SK-N-SH treated with all-trans-retinoic acid at 6 μM for 48 hours (cell line): ENCODE measurements around the gene FRRS1.

Source experiments
- ATAC-seq: fragments of 200-7000 bp; cut with Tn5 transposase; 3 replicates; pipeline ENCODE4 v1.9.1; 2020; ENCODE audit warnings: mild to moderate bottlenecking, moderate library complexity
- ARNTL ChIP-seq: fragments of 450-650 bp; formaldehyde crosslinking; IDR thresholded peaks from 2 replicates; pipeline ENCODE4 v1.5.0; 2020; ENCODE audit warnings: low read depth, mild to moderate bottlenecking, moderate library complexity, borderline replicate concordance
- CSDC2 ChIP-seq: fragments of 250-450 bp; sonication (Bioruptor Pico); IDR thresholded peaks from 2 replicates; pipeline ENCODE4 v1.5.0; 2020; ENCODE audit warnings: mild to moderate bottlenecking, moderate library complexity
- OSR1 ChIP-seq: fragments of 250-450 bp; sonication (Bioruptor Pico); IDR thresholded peaks from 2 replicates; pipeline ENCODE4 v1.8.0; 2022; ENCODE audit warnings: moderate library complexity, mild to moderate bottlenecking, inconsistent platforms
- POU6F1 ChIP-seq: fragments of 250-450 bp; sonication (Bioruptor Pico); IDR thresholded peaks from 2 replicates; pipeline ENCODE4 v1.8.0; 2021; ENCODE audit warnings: low read depth, mild to moderate bottlenecking, moderate library complexity, borderline replicate concordance
- PPARA ChIP-seq: fragments of 250-450 bp; sonication (Bioruptor Pico); IDR thresholded peaks from 2 replicates; pipeline ENCODE4 v1.5.0; 2020; ENCODE audit warnings: mild to moderate bottlenecking, borderline replicate concordance
- RARB ChIP-seq: fragments of 250-450 bp; sonication (Bioruptor Pico); IDR thresholded peaks from 2 replicates; pipeline ENCODE4 v1.8.0; 2021; ENCODE audit warnings: mild to moderate bottlenecking, moderate library complexity
- SNAI2 ChIP-seq: fragments of 250-450 bp; sonication (Bioruptor Pico); IDR thresholded peaks from 2 replicates; pipeline ENCODE4 v1.5.0; 2020; ENCODE audit warnings: mild to moderate bottlenecking, moderate library complexity
- TCF4 ChIP-seq: fragments of 250-450 bp; sonication (Bioruptor Pico); IDR thresholded peaks from 2 replicates; pipeline ENCODE4 v1.8.0; 2021; ENCODE audit warnings: mild to moderate bottlenecking, moderate library complexity, borderline replicate concordance
- TOX ChIP-seq: fragments of 250-450 bp; sonication (Bioruptor Pico); IDR thresholded peaks from 2 replicates; pipeline ENCODE4 v1.8.0; 2021; ENCODE audit warnings: mild to moderate bottlenecking, moderate library complexity, borderline replicate concordance
- ZC3H10 ChIP-seq: fragments of 250-450 bp; sonication (Bioruptor Pico); IDR thresholded peaks from 2 replicates; pipeline ENCODE4 v1.5.1; 2021; ENCODE audit warnings: mild to moderate bottlenecking, moderate library complexity
- ZFP30 ChIP-seq: fragments of 450-650 bp; formaldehyde crosslinking; IDR thresholded peaks from 2 replicates; pipeline ENCODE4 v1.5.0; 2022; ENCODE audit warnings: mild to moderate bottlenecking, moderate library complexity
- ZNF565 ChIP-seq: fragments of 450-650 bp; formaldehyde crosslinking; conservative IDR thresholded peaks from 2 replicates; pipeline ENCODE4 v1.5.0; 2020; ENCODE audit warnings: low read depth, mild to moderate bottlenecking, moderate library complexity
- ZNF70 ChIP-seq: fragments of 450-650 bp; formaldehyde crosslinking; IDR thresholded peaks from 2 replicates; pipeline ENCODE4 v1.5.0; 2020; ENCODE audit warnings: mild to moderate bottlenecking, moderate library complexity
- ZNF8 ChIP-seq: fragments of 450-650 bp; formaldehyde crosslinking; IDR thresholded peaks from 2 replicates; pipeline ENCODE4 v1.5.0; 2020; ENCODE audit warnings: mild to moderate bottlenecking, moderate library complexity
- TF ChIP-seq, protein P1 (sequence below): fragments of 250-450 bp; sonication (Bioruptor Pico); IDR thresholded peaks from 2 replicates; pipeline ENCODE4 v1.8.0; 2020; ENCODE audit warnings: mild to moderate bottlenecking, moderate library complexity, borderline replicate concordance
- TF ChIP-seq, protein P2 (sequence below): fragments of 250-450 bp; sonication (Bioruptor Pico); IDR thresholded peaks from 2 replicates; pipeline ENCODE4 v1.5.1; 2020; ENCODE audit warnings: low read depth, mild to moderate bottlenecking, moderate library complexity
- TF ChIP-seq, protein P3 (sequence below): fragments of 250-450 bp; sonication (Bioruptor Pico); IDR thresholded peaks from 2 replicates; pipeline ENCODE4 v1.5.0; 2020; ENCODE audit warnings: mild to moderate bottlenecking, moderate library complexity
- TF ChIP-seq, protein P4 (sequence below): fragments of 250-450 bp; sonication (Bioruptor Pico); IDR thresholded peaks from 2 replicates; pipeline ENCODE4 v1.5.1; 2021; ENCODE audit warnings: mild to moderate bottlenecking, moderate library complexity

FRRS1 gene

GRCh38 chr1:99726818-99727217 lies 39.6 kb downstream of the FRRS1 start:
- ATAC-seq = no peak
- TF ChIP-seq, protein P1, sequence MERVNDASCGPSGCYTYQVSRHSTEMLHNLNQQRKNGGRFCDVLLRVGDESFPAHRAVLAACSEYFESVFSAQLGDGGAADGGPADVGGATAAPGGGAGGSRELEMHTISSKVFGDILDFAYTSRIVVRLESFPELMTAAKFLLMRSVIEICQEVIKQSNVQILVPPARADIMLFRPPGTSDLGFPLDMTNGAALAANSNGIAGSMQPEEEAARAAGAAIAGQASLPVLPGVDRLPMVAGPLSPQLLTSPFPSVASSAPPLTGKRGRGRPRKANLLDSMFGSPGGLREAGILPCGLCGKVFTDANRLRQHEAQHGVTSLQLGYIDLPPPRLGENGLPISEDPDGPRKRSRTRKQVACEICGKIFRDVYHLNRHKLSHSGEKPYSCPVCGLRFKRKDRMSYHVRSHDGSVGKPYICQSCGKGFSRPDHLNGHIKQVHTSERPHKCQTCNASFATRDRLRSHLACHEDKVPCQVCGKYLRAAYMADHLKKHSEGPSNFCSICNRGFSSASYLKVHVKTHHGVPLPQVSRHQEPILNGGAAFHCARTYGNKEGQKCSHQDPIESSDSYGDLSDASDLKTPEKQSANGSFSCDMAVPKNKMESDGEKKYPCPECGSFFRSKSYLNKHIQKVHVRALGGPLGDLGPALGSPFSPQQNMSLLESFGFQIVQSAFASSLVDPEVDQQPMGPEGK (CRISPR knock-in tag) = no peak
- TF ChIP-seq ZNF70 (CRISPR knock-in tag) (no peak), TOX (CRISPR knock-in tag) (no peak), TCF4 (CRISPR knock-in tag) (no peak), ZC3H10 (no peak), ZNF565 (CRISPR knock-in tag) (no peak), CSDC2 (CRISPR knock-in tag) (no peak), SNAI2 (CRISPR knock-in tag) (no peak), ZFP30 (CRISPR knock-in tag) (no peak), OSR1 (CRISPR knock-in tag) (no peak)
- TF ChIP-seq, protein P2, sequence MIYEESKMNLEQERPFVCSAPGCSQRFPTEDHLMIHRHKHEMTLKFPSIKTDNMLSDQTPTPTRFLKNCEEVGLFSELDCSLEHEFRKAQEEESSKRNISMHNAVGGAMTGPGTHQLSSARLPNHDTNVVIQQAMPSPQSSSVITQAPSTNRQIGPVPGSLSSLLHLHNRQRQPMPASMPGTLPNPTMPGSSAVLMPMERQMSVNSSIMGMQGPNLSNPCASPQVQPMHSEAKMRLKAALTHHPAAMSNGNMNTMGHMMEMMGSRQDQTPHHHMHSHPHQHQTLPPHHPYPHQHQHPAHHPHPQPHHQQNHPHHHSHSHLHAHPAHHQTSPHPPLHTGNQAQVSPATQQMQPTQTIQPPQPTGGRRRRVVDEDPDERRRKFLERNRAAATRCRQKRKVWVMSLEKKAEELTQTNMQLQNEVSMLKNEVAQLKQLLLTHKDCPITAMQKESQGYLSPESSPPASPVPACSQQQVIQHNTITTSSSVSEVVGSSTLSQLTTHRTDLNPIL (CRISPR knock-in tag) = no peak

GRCh38 chr1:99726407-99726806 lies 40.0 kb downstream of the FRRS1 start:
- no peak for ATAC-seq
- TF ChIP-seq, protein P3, sequence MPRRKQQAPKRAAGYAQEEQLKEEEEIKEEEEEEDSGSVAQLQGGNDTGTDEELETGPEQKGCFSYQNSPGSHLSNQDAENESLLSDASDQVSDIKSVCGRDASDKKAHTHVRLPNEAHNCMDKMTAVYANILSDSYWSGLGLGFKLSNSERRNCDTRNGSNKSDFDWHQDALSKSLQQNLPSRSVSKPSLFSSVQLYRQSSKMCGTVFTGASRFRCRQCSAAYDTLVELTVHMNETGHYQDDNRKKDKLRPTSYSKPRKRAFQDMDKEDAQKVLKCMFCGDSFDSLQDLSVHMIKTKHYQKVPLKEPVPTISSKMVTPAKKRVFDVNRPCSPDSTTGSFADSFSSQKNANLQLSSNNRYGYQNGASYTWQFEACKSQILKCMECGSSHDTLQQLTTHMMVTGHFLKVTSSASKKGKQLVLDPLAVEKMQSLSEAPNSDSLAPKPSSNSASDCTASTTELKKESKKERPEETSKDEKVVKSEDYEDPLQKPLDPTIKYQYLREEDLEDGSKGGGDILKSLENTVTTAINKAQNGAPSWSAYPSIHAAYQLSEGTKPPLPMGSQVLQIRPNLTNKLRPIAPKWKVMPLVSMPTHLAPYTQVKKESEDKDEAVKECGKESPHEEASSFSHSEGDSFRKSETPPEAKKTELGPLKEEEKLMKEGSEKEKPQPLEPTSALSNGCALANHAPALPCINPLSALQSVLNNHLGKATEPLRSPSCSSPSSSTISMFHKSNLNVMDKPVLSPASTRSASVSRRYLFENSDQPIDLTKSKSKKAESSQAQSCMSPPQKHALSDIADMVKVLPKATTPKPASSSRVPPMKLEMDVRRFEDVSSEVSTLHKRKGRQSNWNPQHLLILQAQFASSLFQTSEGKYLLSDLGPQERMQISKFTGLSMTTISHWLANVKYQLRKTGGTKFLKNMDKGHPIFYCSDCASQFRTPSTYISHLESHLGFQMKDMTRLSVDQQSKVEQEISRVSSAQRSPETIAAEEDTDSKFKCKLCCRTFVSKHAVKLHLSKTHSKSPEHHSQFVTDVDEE = no peak
- TF ChIP-seq, all 23 proteins: peak for 0

- TF ChIP-seq, protein P4, sequence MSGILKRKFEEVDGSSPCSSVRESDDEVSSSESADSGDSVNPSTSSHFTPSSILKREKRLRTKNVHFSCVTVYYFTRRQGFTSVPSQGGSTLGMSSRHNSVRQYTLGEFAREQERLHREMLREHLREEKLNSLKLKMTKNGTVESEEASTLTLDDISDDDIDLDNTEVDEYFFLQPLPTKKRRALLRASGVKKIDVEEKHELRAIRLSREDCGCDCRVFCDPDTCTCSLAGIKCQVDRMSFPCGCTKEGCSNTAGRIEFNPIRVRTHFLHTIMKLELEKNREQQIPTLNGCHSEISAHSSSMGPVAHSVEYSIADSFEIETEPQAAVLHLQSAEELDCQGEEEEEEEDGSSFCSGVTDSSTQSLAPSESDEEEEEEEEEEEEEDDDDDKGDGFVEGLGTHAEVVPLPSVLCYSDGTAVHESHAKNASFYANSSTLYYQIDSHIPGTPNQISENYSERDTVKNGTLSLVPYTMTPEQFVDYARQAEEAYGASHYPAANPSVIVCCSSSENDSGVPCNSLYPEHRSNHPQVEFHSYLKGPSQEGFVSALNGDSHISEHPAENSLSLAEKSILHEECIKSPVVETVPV (CRISPR knock-in tag) = no peak
- TF ChIP-seq POU6F1 (CRISPR knock-in tag) (no peak), PPARA (no peak), ZNF565 (CRISPR knock-in tag) (no peak), ARNTL (no peak), ZFP30 (CRISPR knock-in tag) (no peak), ZC3H10 (no peak), RARB (CRISPR knock-in tag) (no peak), ZNF8 (CRISPR knock-in tag) (no peak), TOX (CRISPR knock-in tag) (no peak), CSDC2 (CRISPR knock-in tag) (no peak)
- TF ChIP-seq, protein P3 = no peak
- ATAC-seq = no peak
Observed at GRCh38 chr1:99725996-99726395, 40.4 kb downstream of the FRRS1 start.
